Spleen (tissue), 7 donors: Measurements from ENCODE around the gene MACROD2.
"Not testable (repeated sequence)": the region's sequence is repeated elsewhere in the genome, so short reads cannot be mapped to it uniquely, and the experiment has no call there.

Experiments used
- POLR2A ChIP-seq, 3 donors: fragments of 450-650 bp; IDR thresholded peaks; one replicate each; pipeline ENCODE4 v1.5.1; 2017; ENCODE audit warnings: antibody characterized with exemption in 3 of 3, mild to moderate bottlenecking in 1 of 3
- TF ChIP-seq, protein P1 (sequence below), 11 experiments: fragments of 200-600 bp in 7 of 11; fragments of 450-650 bp in 4 of 11; sonication (generic) in 4 of 11; IDR thresholded peaks in 8 of 11; conservative IDR thresholded peaks in 3 of 11; 1 replicate in 7 of 11; 2 replicates in 4 of 11; pipeline versions ENCODE4 v1.4.0 to v1.8.0; 2016 to 2021; ENCODE audit warnings: antibody characterized with exemption in 11 of 11, inconsistent platforms in 4 of 11, mild to moderate bottlenecking in 1 of 11
- donor health status: DM: no; HTN: no; CAD: no; lungs with moderate emphysema.
- donor health status: DM: no; HTN: no; CAD: no.
- donor health status: DM: no; HTN: no; CAD: no.

DNA sequence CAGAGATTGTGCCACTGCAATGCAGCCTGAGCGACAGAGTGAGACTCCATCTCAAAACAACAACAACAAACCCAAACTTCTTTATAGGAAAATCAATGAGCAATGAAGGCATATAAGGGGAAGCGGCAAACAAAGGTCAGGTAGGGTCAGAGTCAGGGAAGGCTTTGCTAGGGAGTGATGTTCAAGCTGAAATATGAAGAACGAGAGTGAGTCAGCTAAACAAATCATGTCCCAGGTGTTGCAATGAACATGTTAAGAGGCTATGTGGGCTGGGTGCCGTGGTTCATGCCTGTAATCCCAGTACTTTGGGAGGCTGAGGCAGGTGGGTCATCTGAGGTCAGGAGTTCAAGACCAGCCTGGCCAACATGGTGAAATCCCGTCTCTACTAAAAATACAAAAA is 3.4 kb upstream of the MACROD2 start:
- not testable (repeated sequence) for TF ChIP-seq POLR2A (IDR thresholded peaks at IDR 0.05)
- TF ChIP-seq, protein P1, sequence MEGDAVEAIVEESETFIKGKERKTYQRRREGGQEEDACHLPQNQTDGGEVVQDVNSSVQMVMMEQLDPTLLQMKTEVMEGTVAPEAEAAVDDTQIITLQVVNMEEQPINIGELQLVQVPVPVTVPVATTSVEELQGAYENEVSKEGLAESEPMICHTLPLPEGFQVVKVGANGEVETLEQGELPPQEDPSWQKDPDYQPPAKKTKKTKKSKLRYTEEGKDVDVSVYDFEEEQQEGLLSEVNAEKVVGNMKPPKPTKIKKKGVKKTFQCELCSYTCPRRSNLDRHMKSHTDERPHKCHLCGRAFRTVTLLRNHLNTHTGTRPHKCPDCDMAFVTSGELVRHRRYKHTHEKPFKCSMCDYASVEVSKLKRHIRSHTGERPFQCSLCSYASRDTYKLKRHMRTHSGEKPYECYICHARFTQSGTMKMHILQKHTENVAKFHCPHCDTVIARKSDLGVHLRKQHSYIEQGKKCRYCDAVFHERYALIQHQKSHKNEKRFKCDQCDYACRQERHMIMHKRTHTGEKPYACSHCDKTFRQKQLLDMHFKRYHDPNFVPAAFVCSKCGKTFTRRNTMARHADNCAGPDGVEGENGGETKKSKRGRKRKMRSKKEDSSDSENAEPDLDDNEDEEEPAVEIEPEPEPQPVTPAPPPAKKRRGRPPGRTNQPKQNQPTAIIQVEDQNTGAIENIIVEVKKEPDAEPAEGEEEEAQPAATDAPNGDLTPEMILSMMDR (IDR thresholded peaks at IDR 0.05 in 8 of 11, conservative IDR thresholded peaks at IDR 0.05 in 3 of 11) = not testable (repeated sequence)
